ENCODE measurements around the gene POLDIP2. TPM values are rescaled to one million over a fixed set of nuclear protein-coding genes. Genes with fewer than 3 reads are reported as not detected.

POLDIP2 gene
- total and polyA plus RNA-seq, 10 of the 15 experiments (the other 5 are each of a cell fraction or from before 2014, with no cell fraction given) = 22.8 to 196 (median 121) TPM

DNA sequence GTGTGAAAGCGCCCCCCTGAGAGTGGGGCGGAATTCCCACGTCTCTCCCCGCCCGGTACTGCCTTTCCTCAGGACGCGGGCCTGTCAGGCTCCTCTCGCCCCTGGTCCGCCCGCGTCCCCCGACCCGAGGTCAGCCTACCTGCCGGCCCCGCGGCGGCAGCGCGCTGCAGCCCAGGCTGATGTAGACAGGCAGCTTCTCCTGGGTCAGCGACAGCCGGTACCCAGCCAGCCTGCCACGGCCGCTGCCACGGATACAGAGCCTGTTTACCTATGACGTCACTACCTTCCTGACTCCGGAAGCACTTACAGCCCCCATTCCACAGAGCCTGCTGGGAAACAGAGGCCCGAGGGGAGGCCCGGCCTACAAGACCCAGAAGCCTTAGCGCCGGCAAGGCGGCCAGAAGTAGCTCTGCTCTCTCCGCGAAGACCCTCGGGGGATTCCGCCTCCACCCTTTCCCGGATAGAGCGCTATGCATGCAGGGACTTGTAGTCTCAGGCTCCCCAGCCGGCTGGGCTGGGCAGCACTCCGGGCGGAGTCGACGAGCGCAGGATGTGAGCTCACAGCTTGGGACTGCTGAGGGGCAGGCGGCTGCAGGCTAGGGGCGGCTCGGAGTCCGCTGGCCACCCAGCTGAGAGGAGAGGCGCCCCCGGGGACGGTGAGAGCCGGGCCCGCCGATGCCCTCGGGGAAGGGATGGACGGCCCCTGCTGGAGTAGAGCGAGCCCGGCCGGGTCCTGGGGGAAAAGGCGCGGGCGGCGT is 21.9 kb downstream of the POLDIP2 start, which contains the start of the genes IFT20 and TNFAIP1 (continued):
- TF ChIP-seq, protein P1, sequence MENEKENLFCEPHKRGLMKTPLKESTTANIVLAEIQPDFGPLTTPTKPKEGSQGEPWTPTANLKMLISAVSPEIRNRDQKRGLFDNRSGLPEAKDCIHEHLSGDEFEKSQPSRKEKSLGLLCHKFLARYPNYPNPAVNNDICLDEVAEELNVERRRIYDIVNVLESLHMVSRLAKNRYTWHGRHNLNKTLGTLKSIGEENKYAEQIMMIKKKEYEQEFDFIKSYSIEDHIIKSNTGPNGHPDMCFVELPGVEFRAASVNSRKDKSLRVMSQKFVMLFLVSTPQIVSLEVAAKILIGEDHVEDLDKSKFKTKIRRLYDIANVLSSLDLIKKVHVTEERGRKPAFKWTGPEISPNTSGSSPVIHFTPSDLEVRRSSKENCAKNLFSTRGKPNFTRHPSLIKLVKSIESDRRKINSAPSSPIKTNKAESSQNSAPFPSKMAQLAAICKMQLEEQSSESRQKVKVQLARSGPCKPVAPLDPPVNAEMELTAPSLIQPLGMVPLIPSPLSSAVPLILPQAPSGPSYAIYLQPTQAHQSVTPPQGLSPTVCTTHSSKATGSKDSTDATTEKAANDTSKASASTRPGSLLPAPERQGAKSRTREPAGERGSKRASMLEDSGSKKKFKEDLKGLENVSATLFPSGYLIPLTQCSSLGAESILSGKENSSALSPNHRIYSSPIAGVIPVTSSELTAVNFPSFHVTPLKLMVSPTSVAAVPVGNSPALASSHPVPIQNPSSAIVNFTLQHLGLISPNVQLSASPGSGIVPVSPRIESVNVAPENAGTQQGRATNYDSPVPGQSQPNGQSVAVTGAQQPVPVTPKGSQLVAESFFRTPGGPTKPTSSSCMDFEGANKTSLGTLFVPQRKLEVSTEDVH (IDR thresholded peaks at IDR 0.05; ENCODE audit: low read depth, partially characterized antibody) = peak; percentile 88
- TF ChIP-seq HDAC6 (IDR thresholded peaks at IDR 0.05; ENCODE audit: unreplicated experiment) (no peak), MXI1 (IDR thresholded peaks at IDR 0.05; ENCODE audit: low read depth, low read length) (peak; percentile 87), TCF7 (IDR thresholded peaks at IDR 0.05; ENCODE audit: borderline replicate concordance) (no peak), NR2C2 (IDR thresholded peaks at IDR 0.05; ENCODE audit: borderline replicate concordance, control insufficient read depth, insufficient read length, low read depth) (peak; percentile 94), SIN3A (IDR thresholded peaks at IDR 0.05; ENCODE audit: low read depth, low read length) (peak; percentile 93; the same call in 1 of the 2 replicates), ZSCAN29 (IDR thresholded peaks at IDR 0.05) (no peak), NFYB (IDR thresholded peaks at IDR 0.05; ENCODE audit: insufficient read depth, low read depth, low read length) (no peak), GATAD2B (conservative IDR thresholded peaks at IDR 0.05; ENCODE audit: low read depth) (no peak; the same call in 1 of the 2 replicates), NFXL1 (IDR thresholded peaks at IDR 0.05; ENCODE audit: borderline replicate concordance) (no peak)
- TF ChIP-seq, protein P2, sequence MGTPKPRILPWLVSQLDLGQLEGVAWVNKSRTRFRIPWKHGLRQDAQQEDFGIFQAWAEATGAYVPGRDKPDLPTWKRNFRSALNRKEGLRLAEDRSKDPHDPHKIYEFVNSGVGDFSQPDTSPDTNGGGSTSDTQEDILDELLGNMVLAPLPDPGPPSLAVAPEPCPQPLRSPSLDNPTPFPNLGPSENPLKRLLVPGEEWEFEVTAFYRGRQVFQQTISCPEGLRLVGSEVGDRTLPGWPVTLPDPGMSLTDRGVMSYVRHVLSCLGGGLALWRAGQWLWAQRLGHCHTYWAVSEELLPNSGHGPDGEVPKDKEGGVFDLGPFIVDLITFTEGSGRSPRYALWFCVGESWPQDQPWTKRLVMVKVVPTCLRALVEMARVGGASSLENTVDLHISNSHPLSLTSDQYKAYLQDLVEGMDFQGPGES (IDR thresholded peaks at IDR 0.05) = peak; percentile 6; the same call in 1 of the 2 replicates
- TF ChIP-seq, protein P3, sequence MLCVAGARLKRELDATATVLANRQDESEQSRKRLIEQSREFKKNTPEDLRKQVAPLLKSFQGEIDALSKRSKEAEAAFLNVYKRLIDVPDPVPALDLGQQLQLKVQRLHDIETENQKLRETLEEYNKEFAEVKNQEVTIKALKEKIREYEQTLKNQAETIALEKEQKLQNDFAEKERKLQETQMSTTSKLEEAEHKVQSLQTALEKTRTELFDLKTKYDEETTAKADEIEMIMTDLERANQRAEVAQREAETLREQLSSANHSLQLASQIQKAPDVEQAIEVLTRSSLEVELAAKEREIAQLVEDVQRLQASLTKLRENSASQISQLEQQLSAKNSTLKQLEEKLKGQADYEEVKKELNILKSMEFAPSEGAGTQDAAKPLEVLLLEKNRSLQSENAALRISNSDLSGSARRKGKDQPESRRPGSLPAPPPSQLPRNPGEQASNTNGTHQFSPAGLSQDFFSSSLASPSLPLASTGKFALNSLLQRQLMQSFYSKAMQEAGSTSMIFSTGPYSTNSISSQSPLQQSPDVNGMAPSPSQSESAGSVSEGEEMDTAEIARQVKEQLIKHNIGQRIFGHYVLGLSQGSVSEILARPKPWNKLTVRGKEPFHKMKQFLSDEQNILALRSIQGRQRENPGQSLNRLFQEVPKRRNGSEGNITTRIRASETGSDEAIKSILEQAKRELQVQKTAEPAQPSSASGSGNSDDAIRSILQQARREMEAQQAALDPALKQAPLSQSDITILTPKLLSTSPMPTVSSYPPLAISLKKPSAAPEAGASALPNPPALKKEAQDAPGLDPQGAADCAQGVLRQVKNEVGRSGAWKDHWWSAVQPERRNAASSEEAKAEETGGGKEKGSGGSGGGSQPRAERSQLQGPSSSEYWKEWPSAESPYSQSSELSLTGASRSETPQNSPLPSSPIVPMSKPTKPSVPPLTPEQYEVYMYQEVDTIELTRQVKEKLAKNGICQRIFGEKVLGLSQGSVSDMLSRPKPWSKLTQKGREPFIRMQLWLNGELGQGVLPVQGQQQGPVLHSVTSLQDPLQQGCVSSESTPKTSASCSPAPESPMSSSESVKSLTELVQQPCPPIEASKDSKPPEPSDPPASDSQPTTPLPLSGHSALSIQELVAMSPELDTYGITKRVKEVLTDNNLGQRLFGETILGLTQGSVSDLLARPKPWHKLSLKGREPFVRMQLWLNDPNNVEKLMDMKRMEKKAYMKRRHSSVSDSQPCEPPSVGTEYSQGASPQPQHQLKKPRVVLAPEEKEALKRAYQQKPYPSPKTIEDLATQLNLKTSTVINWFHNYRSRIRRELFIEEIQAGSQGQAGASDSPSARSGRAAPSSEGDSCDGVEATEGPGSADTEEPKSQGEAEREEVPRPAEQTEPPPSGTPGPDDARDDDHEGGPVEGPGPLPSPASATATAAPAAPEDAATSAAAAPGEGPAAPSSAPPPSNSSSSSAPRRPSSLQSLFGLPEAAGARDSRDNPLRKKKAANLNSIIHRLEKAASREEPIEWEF (IDR thresholded peaks at IDR 0.05; ENCODE audit: insufficient replicate concordance, low read depth, low read length) = no peak
- TF ChIP-seq, protein P4, sequence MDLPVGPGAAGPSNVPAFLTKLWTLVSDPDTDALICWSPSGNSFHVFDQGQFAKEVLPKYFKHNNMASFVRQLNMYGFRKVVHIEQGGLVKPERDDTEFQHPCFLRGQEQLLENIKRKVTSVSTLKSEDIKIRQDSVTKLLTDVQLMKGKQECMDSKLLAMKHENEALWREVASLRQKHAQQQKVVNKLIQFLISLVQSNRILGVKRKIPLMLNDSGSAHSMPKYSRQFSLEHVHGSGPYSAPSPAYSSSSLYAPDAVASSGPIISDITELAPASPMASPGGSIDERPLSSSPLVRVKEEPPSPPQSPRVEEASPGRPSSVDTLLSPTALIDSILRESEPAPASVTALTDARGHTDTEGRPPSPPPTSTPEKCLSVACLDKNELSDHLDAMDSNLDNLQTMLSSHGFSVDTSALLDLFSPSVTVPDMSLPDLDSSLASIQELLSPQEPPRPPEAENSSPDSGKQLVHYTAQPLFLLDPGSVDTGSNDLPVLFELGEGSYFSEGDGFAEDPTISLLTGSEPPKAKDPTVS (IDR thresholded peaks at IDR 0.05; ENCODE audit: low read depth, low read length) = no peak
- TF ChIP-seq, protein P5, sequence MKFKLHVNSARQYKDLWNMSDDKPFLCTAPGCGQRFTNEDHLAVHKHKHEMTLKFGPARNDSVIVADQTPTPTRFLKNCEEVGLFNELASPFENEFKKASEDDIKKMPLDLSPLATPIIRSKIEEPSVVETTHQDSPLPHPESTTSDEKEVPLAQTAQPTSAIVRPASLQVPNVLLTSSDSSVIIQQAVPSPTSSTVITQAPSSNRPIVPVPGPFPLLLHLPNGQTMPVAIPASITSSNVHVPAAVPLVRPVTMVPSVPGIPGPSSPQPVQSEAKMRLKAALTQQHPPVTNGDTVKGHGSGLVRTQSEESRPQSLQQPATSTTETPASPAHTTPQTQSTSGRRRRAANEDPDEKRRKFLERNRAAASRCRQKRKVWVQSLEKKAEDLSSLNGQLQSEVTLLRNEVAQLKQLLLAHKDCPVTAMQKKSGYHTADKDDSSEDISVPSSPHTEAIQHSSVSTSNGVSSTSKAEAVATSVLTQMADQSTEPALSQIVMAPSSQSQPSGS (IDR thresholded peaks at IDR 0.05; ENCODE audit: low read length) = peak; percentile 99

Data from GM12878 (cell line).